Esophagus muscularis mucosa (tissue), 4 donors: ENCODE results near the gene P4HB. TPM values are rescaled to one million over a fixed set of nuclear protein-coding genes. Genes with fewer than 3 reads are reported as not detected.

Experiments
- DNase-seq: peaks from one replicate; pipeline ENCODE4 v3.0.0-alpha.2; 2017; ENCODE audit errors: extremely low spot score
- H3K27ac ChIP-seq, 4 donors: fragments of 200-600 bp; sonication (generic); replicated peaks in 1 of 4; 1 replicate in 3 of 4; 2 replicates in 1 of 4; pipeline ENCODE4 v1.5.1; 2016 to 2019; ENCODE audit warnings: mild to moderate bottlenecking in 1 of 4
- H3K27me3 ChIP-seq, 4 donors: fragments of 200-600 bp; sonication (generic); one replicate each; pipeline versions ENCODE4 v1.5.1 to v1.6.0; 2016 to 2019
- H3K36me3 ChIP-seq, 4 donors: fragments of 200-600 bp; sonication (generic); one replicate each; pipeline ENCODE4 v1.5.1; 2016 to 2019
- H3K4me1 ChIP-seq, 4 donors: fragments of 200-600 bp; sonication (generic); one replicate each; pipeline ENCODE4 v1.5.1; 2016 to 2019
- H3K4me3 ChIP-seq, 4 donors: fragments of 200-600 bp; sonication (generic); 1 replicate in 2 of 4; 2 replicates in 2 of 4; pipeline ENCODE4 v1.5.1; 2016 to 2019; ENCODE audit warnings: mild to moderate bottlenecking in 4 of 4, moderate library complexity in 1 of 4
- H3K9me3 ChIP-seq, 4 donors: fragments of 200-600 bp; sonication (generic); 1 replicate in 3 of 4; 2 replicates in 1 of 4; pipeline ENCODE4 v1.5.1; 2016 to 2019
- CTCF ChIP-seq, 3 experiments: fragments of 200-600 bp in 2 of 3; fragments of 450-650 bp in 1 of 3; sonication (generic) in 2 of 3; IDR thresholded peaks; one replicate each; pipeline ENCODE4 v1.5.1; 2017 to 2019; ENCODE audit warnings: antibody characterized with exemption in 3 of 3, mild to moderate bottlenecking in 2 of 3, moderate library complexity in 1 of 3
- EP300 ChIP-seq: sonication (generic); formaldehyde crosslinking; IDR thresholded peaks from one replicate; pipeline ENCODE4 v1.6.1; 2017; ENCODE audit warnings: antibody characterized with exemption
- POLR2A ChIP-seq: fragments of 450-650 bp; IDR thresholded peaks from one replicate; pipeline ENCODE4 v1.6.1; 2017; ENCODE audit warnings: antibody characterized with exemption, moderate library complexity, mild to moderate bottlenecking, low read depth
- POLR2AphosphoS5 ChIP-seq, 2 donors: sonication (generic); formaldehyde crosslinking; IDR thresholded peaks; one replicate each; pipeline ENCODE4 v1.6.1; 2017; ENCODE audit warnings: antibody characterized with exemption in 2 of 2
- WGBS: methylation state at CpG from one replicate; pipeline ENCODE4 v1.1.5; 2018; 5-methylcytosine and 5-hydroxymethylcytosine counted together
- intact Hi-C: fragments of 100-400 bp; cut with DNase I; formaldehyde crosslinking; loops from one replicate; pipeline ENCODE4 v1.15.1; 2023
- total RNA-seq, 4 donors: library from RNA; depleted of rRNA; stranded (reverse); fragments of >200 nt; gene quantifications; one replicate each; pipeline versions ENCODE4 v1.1.0 to v1.2.1, GENCODE V29; 2016

The P4HB gene
- total RNA-seq, 4 donors from 2014 or later: 269 to 334 (median 313) TPM

DNA sequence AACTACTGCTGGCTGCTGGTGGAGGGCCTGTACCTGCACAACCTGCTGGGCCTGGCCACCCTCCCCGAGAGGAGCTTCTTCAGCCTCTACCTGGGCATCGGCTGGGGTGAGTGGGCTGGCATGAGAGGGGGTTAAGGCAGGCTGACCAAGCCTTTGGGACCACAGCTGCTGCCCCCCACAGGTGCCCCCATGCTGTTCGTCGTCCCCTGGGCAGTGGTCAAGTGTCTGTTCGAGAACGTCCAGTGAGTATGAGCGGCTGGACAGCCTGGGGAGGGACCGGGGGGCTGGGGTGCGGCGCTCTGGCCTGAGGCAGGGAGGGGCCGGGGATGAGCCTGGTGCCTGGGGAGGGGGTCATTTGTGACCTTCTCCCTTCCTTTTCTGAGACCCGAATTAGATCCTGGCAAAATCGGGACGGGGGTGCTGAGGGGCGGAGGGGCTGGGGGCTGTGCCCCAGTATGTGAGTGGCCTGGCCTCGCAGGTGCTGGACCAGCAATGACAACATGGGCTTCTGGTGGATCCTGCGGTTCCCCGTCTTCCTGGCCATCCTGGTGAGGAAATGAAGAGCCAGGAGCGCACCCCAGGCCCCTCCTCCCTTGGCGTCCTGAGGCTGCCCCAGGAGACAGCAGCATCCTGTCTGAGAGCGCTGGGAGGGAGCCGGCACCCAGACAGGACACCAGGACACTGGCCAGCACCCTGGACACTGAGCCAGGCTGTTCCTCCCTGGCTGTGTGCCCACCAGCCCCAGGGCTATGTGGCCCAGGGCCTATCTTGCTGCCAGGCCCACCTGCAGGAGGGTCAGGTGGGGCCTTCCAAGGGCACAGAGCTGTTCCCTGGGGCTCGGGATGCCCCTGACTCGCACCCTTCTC, 48.4 kb downstream of the P4HB start:
- Histone ChIP-seq H3K36me3 (no peaks in the 10 kb centered on the region), H3K9me3 (no peaks in the 10 kb centered on the region), H3K27ac (no peak overlapping the region), H3K4me1 (no peaks in the 10 kb centered on the region), H3K27me3 (peaks cover 0 to 95% (median 11%) of the 10 kb centered on the region in 4 donors), H3K4me3 (no peak overlapping the region)
- no peak for DNase-seq
- 81% methylated on average over 13 of the region's 24 CpGs for WGBS
- TF ChIP-seq POLR2AphosphoS5 (IDR thresholded peaks at IDR 0.05) (no peak), EP300 (no peak), POLR2A (no peak), CTCF (IDR thresholded peaks at IDR 0.05) (no peak)
- intact Hi-C loops: no loop called here

- no peaks in the 10 kb centered on the region for H3K36me3 ChIP-seq
- no peak for TF ChIP-seq EP300
- TF ChIP-seq POLR2AphosphoS5 (IDR thresholded peaks at IDR 0.05): no peak
- TF ChIP-seq CTCF (IDR thresholded peaks at IDR 0.05): no peak
- TF ChIP-seq POLR2A: no peak
- no peaks in the 10 kb centered on the region for H3K9me3 ChIP-seq
- no peak overlapping the region for H3K27ac ChIP-seq
- intact Hi-C loops: no loop called here
- 85% methylated on average over 13 of the region's 42 CpGs for WGBS
- H3K27me3 ChIP-seq: peaks cover 0 to 95% (median 12%) of the 10 kb centered on the region in 4 donors
- no peak for DNase-seq
- H3K4me3 ChIP-seq: no peak overlapping the region
- H3K4me1 ChIP-seq: no peaks in the 10 kb centered on the region
These were observed 49.2 kb downstream of the P4HB start for GRCh38 chr17:81810892-81811704.

DNA sequence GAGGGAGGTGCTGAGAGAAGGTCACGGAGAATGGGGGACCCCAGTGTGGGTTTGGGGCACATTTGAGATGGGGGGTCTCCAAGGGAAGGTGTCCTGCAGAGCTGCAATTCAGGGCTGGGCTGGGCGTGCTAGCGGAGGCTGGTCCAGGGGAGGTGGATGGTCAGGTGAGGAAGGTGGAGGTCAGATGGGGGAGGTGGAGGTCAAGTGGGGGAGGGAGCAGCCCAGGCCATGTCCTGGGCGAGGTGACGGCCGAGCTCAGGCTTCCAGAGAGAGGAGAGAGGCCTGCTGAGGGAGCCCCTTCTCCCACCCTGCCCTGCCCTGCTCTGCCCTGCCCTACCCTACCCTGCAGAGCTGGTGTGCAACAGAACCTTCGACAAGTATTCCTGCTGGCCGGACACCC, 49.9 kb downstream of the P4HB start:
- Histone ChIP-seq H3K4me3 (no peak overlapping the region), H3K36me3 (no peaks in the 10 kb centered on the region), H3K9me3 (no peaks in the 10 kb centered on the region), H3K4me1 (no peaks in the 10 kb centered on the region), H3K27me3 (peaks cover 0 to 95% (median 15%) of the 10 kb centered on the region in 4 donors), H3K27ac (no peak overlapping the region)
- no peak for DNase-seq
- TF ChIP-seq POLR2AphosphoS5 (IDR thresholded peaks at IDR 0.05) (no peak), POLR2A (no peak), EP300 (no peak), CTCF (IDR thresholded peaks at IDR 0.05) (no peak)
- 75% methylated on average over 6 of the region's 8 CpGs for WGBS
- intact Hi-C loops: no loop called here

DNA sequence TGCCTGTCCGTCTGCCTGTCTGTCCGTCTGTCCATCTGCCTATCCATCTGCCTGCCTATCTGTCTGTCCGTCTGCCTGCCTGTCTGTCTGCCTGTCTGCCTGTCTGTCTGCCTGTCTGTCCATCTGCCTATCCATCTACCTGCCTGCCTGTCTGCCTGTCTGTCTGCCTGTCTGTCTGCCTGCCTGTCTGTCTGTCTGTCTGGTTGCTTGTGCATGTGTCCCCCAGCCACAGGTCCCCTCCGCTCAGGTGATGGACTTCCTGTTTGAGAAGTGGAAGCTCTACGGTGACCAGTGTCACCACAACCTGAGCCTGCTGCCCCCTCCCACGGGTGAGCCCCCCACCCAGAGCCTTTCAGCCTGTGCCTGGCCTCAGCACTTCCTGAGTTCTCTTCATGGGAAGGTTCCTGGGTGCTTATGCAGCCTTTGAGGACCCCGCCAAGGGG, 50.8 kb downstream of the P4HB start:
- H3K4me3 ChIP-seq: no peak overlapping the region
- no peak overlapping the region for H3K27ac ChIP-seq
- H3K27me3 ChIP-seq: peaks cover 0 to 95% (median 23%) of the 10 kb centered on the region in 4 donors
- H3K36me3 ChIP-seq: no peaks in the 10 kb centered on the region
- TF ChIP-seq EP300 (no peak), POLR2A (no peak), POLR2AphosphoS5 (IDR thresholded peaks at IDR 0.05) (no peak), CTCF (IDR thresholded peaks at IDR 0.05) (no peak)
- peaks cover 4 to 7% (median 7%) of the 10 kb centered on the region in 4 donors for H3K4me1 ChIP-seq
- 93% methylated on average over 4 of the region's 7 CpGs for WGBS
- no peak for DNase-seq
- no peaks in the 10 kb centered on the region for H3K9me3 ChIP-seq
- intact Hi-C loops: no loop called here
